Measurements from ENCODE around the gene DCAF6.

- TF ChIP-seq CTCF (IDR thresholded peaks at IDR 0.05) (no peak), EP300 (IDR thresholded peaks at IDR 0.05) (no peak), POLR2AphosphoS5 (IDR thresholded peaks at IDR 0.05) (no peak), POLR2A (IDR thresholded peaks at IDR 0.05) (no peak)
These were observed 155.5 kb downstream of the DCAF6 start for GRCh38 chr1:168091720-168092550.
